ENCODE data around the gene U2AF2.

GRCh38 chr19:55667511-55667910 lies 12.7 kb downstream of the U2AF2 start:
- TF ChIP-seq CTCF (IDR thresholded peaks at IDR 0.05) (no peak), POLR2A (IDR thresholded peaks at IDR 0.05) (no peak)

Data from lower leg skin (tissue), 3 donors.